ENCODE results near the gene ESPN. TPM values are rescaled to one million over a fixed set of nuclear protein-coding genes. Genes with fewer than 3 reads are reported as not detected.

Gene ESPN
- total and polyA plus RNA-seq, 12 donors = 0.12 to 0.51 (median 0.25) TPM; not detected in 5

DNA sequence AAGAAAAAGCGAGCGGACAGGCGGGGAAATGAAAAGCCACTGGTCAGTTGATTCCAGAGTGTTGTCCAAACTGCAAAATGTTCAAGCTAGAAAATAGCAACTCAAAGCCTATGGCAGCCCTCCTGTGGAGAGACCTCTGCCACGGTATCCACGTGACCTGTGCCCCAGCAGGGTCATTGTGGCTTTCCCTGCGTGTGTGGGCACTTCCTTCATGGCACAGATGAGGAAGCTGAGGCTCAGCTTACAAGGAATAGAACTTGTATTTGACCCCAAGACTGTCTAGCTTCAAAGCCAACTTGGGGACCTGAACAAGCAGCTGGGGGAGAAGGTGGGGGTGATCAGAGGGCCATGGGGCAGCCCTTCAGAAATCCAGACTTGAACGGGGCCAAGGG lies 82.5 kb downstream of the ESPN start:
- intact Hi-C loops (cut with DNase I) = no loop called here
- no peaks in the 10 kb centered on the region for H3K36me3 ChIP-seq
- H3K9me3 ChIP-seq = no peaks in the 10 kb centered on the region
- H3K27ac ChIP-seq = peak overlapping the region in 1 of 10 donors; percentile 22
- TF ChIP-seq, protein P1, sequence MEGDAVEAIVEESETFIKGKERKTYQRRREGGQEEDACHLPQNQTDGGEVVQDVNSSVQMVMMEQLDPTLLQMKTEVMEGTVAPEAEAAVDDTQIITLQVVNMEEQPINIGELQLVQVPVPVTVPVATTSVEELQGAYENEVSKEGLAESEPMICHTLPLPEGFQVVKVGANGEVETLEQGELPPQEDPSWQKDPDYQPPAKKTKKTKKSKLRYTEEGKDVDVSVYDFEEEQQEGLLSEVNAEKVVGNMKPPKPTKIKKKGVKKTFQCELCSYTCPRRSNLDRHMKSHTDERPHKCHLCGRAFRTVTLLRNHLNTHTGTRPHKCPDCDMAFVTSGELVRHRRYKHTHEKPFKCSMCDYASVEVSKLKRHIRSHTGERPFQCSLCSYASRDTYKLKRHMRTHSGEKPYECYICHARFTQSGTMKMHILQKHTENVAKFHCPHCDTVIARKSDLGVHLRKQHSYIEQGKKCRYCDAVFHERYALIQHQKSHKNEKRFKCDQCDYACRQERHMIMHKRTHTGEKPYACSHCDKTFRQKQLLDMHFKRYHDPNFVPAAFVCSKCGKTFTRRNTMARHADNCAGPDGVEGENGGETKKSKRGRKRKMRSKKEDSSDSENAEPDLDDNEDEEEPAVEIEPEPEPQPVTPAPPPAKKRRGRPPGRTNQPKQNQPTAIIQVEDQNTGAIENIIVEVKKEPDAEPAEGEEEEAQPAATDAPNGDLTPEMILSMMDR (IDR thresholded peaks at IDR 0.05) = no peak
- no peak for ATAC-seq
- 77 to 92% methylated on average over 7 of the region's 7 CpGs for WGBS, 2 donors
- peaks cover 8 to 35% (median 12%) of the 10 kb centered on the region in 9 donors for H3K4me1 ChIP-seq
- no peak overlapping the region for H3K4me3 ChIP-seq
- DNase-seq = no peak
- H3K27me3 ChIP-seq = no peaks in the 10 kb centered on the region

DNA sequence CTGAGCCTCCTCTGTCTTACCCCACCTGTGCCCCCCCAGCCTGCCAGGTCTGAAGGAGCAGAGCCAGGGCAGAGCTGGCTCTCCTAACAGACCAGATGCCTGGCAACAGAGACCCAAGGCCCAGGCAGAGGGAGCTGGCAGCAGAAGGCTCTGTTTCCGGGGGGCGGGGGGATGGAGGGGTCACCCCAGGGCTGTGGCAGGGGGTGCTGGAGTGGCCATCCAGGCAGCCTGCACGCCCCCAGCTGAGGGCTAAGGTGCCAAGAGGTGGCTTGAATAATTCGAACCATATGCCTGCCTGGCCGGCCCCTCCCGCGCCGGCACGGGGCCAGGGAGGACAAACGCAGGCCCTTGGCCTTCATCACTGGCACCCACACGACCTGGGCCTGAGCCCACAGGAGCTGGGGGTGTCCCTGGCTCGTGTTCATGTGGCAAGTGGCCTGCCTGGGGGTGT lies 82.9 kb downstream of the ESPN start:
- no peak overlapping the region for H3K4me3 ChIP-seq
- no peaks in the 10 kb centered on the region for H3K27me3 ChIP-seq
- H3K36me3 ChIP-seq = no peaks in the 10 kb centered on the region
- WGBS, 2 donors = 81 to 85% methylated on average over 12 of the region's 12 CpGs
- no peaks in the 10 kb centered on the region for H3K9me3 ChIP-seq
- peak overlapping the region in 2 of 10 donors; percentile 22 to 31 for H3K27ac ChIP-seq
- ATAC-seq (no peak), DNase-seq (peak in 1 of 2 donors; percentile 14)
- TF ChIP-seq, protein P1 (IDR thresholded peaks at IDR 0.05) = no peak
- peaks cover 3 to 30% (median 7%) of the 10 kb centered on the region in 9 donors for H3K4me1 ChIP-seq
- intact Hi-C loops (cut with DNase I) = no loop called here

- TF ChIP-seq, protein P1 (IDR thresholded peaks at IDR 0.05) = no peak
Measured at GRCh38 chr1:6508154-6508815, 83.7 kb downstream of the ESPN start.

GRCh38 chr1:6508816-6509189 lies 84.2 kb downstream of the ESPN start:
- ATAC-seq = peak in 1 of 8 donors; percentile 2
- peak overlapping the region in 1 of 10 donors; percentile 37 for H3K27ac ChIP-seq

More at GRCh38 chr1:6508154-6508815, 83.7 kb downstream of the ESPN start:
- WGBS, 2 donors = 88 to 92% methylated on average over 18 of the region's 18 CpGs
- Histone ChIP-seq H3K4me1 (peaks cover 0 to 25% (median 0%) of the 10 kb centered on the region in 9 donors), H3K4me3 (no peak overlapping the region), H3K36me3 (no peaks in the 10 kb centered on the region), H3K9me3 (no peaks in the 10 kb centered on the region), H3K27me3 (no peaks in the 10 kb centered on the region), H3K27ac (no peak overlapping the region)
- DNase-seq (peak in 1 of 2 donors; percentile 11), ATAC-seq (no peak)
- intact Hi-C loops (cut with DNase I) = no loop called here

More at GRCh38 chr1:6508816-6509189, 84.2 kb downstream of the ESPN start:
- Histone ChIP-seq H3K36me3 (no peaks in the 10 kb centered on the region), H3K9me3 (no peaks in the 10 kb centered on the region), H3K4me3 (no peak overlapping the region), H3K27me3 (no peaks in the 10 kb centered on the region), H3K4me1 (peaks cover 0 to 25% (median 0%) of the 10 kb centered on the region in 9 donors)
- TF ChIP-seq, protein P1 (IDR thresholded peaks at IDR 0.05) = no peak
- DNase-seq = peak in 1 of 2 donors; percentile 9
- WGBS, 2 donors = 82 to 83% methylated on average over 11 of the region's 11 CpGs
- intact Hi-C loops (cut with DNase I) = no loop called here
